Sigmoid colon (tissue), 3 donors: Measurements from ENCODE around the gene GNG14.

Experiments used
- POLR2A ChIP-seq, 2 donors: fragments of 450-650 bp; IDR thresholded peaks; one replicate each; pipeline ENCODE4 v1.6.1; 2016; ENCODE audit warnings: antibody characterized with exemption in 2 of 2, mild to moderate bottlenecking in 2 of 2, moderate library complexity in 2 of 2
- TF ChIP-seq, protein P1 (sequence below), 4 experiments: fragments of 450-650 bp in 3 of 4; fragments of 200-600 bp in 1 of 4; IDR thresholded peaks; one replicate each; pipeline ENCODE4 v1.5.1; 2016 to 2019; ENCODE audit warnings: antibody characterized with exemption in 4 of 4, mild to moderate bottlenecking in 3 of 4, moderate library complexity in 2 of 4

GRCh38 chr19:12648088-12648487 lies 39.7 kb upstream of the GNG14 start:
- TF ChIP-seq, protein P1, sequence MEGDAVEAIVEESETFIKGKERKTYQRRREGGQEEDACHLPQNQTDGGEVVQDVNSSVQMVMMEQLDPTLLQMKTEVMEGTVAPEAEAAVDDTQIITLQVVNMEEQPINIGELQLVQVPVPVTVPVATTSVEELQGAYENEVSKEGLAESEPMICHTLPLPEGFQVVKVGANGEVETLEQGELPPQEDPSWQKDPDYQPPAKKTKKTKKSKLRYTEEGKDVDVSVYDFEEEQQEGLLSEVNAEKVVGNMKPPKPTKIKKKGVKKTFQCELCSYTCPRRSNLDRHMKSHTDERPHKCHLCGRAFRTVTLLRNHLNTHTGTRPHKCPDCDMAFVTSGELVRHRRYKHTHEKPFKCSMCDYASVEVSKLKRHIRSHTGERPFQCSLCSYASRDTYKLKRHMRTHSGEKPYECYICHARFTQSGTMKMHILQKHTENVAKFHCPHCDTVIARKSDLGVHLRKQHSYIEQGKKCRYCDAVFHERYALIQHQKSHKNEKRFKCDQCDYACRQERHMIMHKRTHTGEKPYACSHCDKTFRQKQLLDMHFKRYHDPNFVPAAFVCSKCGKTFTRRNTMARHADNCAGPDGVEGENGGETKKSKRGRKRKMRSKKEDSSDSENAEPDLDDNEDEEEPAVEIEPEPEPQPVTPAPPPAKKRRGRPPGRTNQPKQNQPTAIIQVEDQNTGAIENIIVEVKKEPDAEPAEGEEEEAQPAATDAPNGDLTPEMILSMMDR (IDR thresholded peaks at IDR 0.05), result no peak
- TF ChIP-seq POLR2A (IDR thresholded peaks at IDR 0.05), result no peak
